ENCODE data around the gene TFG. TPM values are rescaled to one million over a fixed set of nuclear protein-coding genes. Genes with fewer than 3 reads are reported as not detected.

The TFG gene
- total RNA-seq, 4 donors from 2014 or later, result 36.6 to 133 (median 61.7) TPM

GRCh38 chr3:100754563-100755334 is 45.5 kb downstream of the TFG start:
- no peak overlapping the region for H3K4me3 ChIP-seq
- DNase-seq, result no peak
- no peak overlapping the region for H3K27ac ChIP-seq
- H3K27me3 ChIP-seq, result no peaks in the 10 kb centered on the region
- no peaks in the 10 kb centered on the region for H3K9me3 ChIP-seq
- intact Hi-C loops (cut with DNase I; ENCODE audit: low total_unique reads), result no loop called here
- no peaks in the 10 kb centered on the region for H3K4me1 ChIP-seq
- TF ChIP-seq CTCF (IDR thresholded peaks at IDR 0.05) (no peak), POLR2A (IDR thresholded peaks at IDR 0.05) (no peak)
- H3K36me3 ChIP-seq, result no peaks in the 10 kb centered on the region

GRCh38 chr3:100756441-100756840 is 47.1 kb downstream of the TFG start:
- no peak for DNase-seq
- no peaks in the 10 kb centered on the region for H3K27me3 ChIP-seq
- H3K27ac ChIP-seq, result no peak overlapping the region
- no peaks in the 10 kb centered on the region for H3K36me3 ChIP-seq
- TF ChIP-seq POLR2A (IDR thresholded peaks at IDR 0.05) (no peak), CTCF (IDR thresholded peaks at IDR 0.05) (no peak)
- intact Hi-C loops (cut with DNase I; ENCODE audit: low total_unique reads), result no loop called here
- no peak overlapping the region for H3K4me3 ChIP-seq
- no peaks in the 10 kb centered on the region for H3K9me3 ChIP-seq
- no peaks in the 10 kb centered on the region for H3K4me1 ChIP-seq

- no peaks in the 10 kb centered on the region for H3K36me3 ChIP-seq
- intact Hi-C loops (cut with DNase I; ENCODE audit: low total_unique reads), result no loop called here
- H3K27ac ChIP-seq, result no peak overlapping the region
Measured at GRCh38 chr3:100759159-100759558, 49.9 kb downstream of the TFG start.

GRCh38 chr3:100759950-100760349 is 50.7 kb downstream of the TFG start:
- Histone ChIP-seq H3K4me1 (peaks cover 0 to 3% of the 10 kb centered on the region in 2 donors), H3K36me3 (no peaks in the 10 kb centered on the region), H3K27ac (peak overlapping the region in 1 of 2 donors; percentile 40), H3K9me3 (no peaks in the 10 kb centered on the region), H3K27me3 (no peaks in the 10 kb centered on the region), H3K4me3 (no peak overlapping the region)
- intact Hi-C loops (cut with DNase I; ENCODE audit: low total_unique reads), result no loop called here
- TF ChIP-seq POLR2A (IDR thresholded peaks at IDR 0.05) (no peak), CTCF (IDR thresholded peaks at IDR 0.05) (no peak)
- DNase-seq, result no peak

More at GRCh38 chr3:100759159-100759558, 49.9 kb downstream of the TFG start:
- H3K9me3 ChIP-seq, result no peaks in the 10 kb centered on the region
- TF ChIP-seq POLR2A (IDR thresholded peaks at IDR 0.05), result no peak
- TF ChIP-seq CTCF (IDR thresholded peaks at IDR 0.05), result no peak
- peaks cover 0 to 3% of the 10 kb centered on the region in 2 donors for H3K4me1 ChIP-seq
- no peaks in the 10 kb centered on the region for H3K27me3 ChIP-seq
- DNase-seq, result no peak
- H3K4me3 ChIP-seq, result no peak overlapping the region

- DNase-seq, result no peak
- intact Hi-C loops (cut with DNase I; ENCODE audit: low total_unique reads), result no loop called here
- H3K27me3 ChIP-seq, result no peaks in the 10 kb centered on the region
- no peaks in the 10 kb centered on the region for H3K9me3 ChIP-seq
- no peak overlapping the region for H3K4me3 ChIP-seq
- H3K36me3 ChIP-seq, result no peaks in the 10 kb centered on the region
- H3K4me1 ChIP-seq, result peaks cover 0 to 3% of the 10 kb centered on the region in 2 donors
- H3K27ac ChIP-seq, result peak overlapping the region in 1 of 2 donors; percentile 40
- TF ChIP-seq POLR2A (IDR thresholded peaks at IDR 0.05) (no peak), CTCF (IDR thresholded peaks at IDR 0.05) (no peak)
Measured at GRCh38 chr3:100760377-100760776, 51.1 kb downstream of the TFG start.

All from uterus (tissue), 4 donors.